ENCODE measurements around the gene BBIP1. TPM values are rescaled to one million over a fixed set of nuclear protein-coding genes. Genes with fewer than 3 reads are reported as not detected.
"Not testable (repeated sequence)": the region's sequence is repeated elsewhere in the genome, so short reads cannot be mapped to it uniquely, and the experiment has no call there.

BBIP1 gene
- total and polyA plus RNA-seq, 4 donors = 30.4 to 38.6 (median 35.7) TPM

DNA sequence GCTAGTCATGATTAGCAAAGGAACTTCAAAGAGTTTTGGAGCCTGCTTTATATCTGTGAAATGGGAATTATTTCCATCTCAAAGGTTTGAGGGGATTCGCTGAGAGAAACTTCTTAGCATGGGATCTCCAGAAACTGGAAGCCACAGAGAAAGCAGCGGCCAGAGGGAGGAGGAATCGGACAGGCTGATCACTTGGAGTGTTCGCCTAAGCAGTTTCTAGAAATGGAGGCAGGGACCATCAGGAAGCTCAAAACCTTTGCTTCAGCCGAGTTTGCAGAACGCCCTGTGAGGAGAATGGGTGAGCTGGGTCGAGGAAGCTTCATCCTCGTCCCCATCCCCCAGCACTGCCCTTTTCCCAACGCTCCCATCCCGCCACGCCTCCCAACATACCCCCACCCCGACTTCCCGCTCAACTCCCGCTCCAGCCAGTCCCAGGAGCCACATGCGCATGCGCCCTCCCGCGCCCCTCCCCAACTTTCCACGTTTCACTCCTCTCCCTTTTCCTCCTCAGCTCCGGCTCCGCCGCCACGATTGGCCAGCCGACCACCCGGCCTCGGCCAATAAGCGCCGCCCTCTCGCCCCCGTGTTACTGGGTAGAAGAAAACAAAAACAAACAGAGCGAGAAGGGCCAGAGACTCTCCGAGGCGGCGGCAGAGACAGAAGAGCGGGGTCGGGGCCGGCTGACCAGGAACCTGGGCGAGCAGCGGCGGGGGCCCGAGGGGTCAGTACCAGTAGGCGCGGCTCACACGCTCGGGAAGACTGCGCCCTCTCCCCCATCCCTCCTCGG is 47.5 kb downstream of the BBIP1 start, which contains the start of gene PDCD4:
TSS of gene PDCD4 (plus strand) at position 631 of the 787 bp plus-strand sequence. CDS start 4,100 bp downstream, outside the sequence.
- intact Hi-C loops (cut with DNase I) = loop anchor here (2.0 to 5.0 kb wide), 3 partner anchors 47 to 69 kb away; partner anchors contain the start of genes BBIP1 (in 1 of the 2) and SHOC2 (in 1 of the 2)
- DNase-seq (peak; percentile 100), ATAC-seq (ENCODE audit: low FRiP score) (peak; percentile 97)
- H3K27me3 ChIP-seq (ENCODE audit: control insufficient read depth in 1 of 2, insufficient read depth in 2 of 2, low read length in 1 of 2) = no peaks in the 10 kb centered on the region
- no peaks in the 10 kb centered on the region for H3K9me3 ChIP-seq (ENCODE audit: control insufficient read depth, low read length)
- peak within 1 kb of the TSS; percentile 97 to 98 for H3K4me3 ChIP-seq (ENCODE audit: low read length in 2 of 2)
- peak within 1 kb of the TSS; percentile 88 to 89 for H3K27ac ChIP-seq (ENCODE audit: low read depth in 1 of 2, low read length in 2 of 2)
- peaks cover 0 to 7% of the 10 kb centered on the region in 2 donors for H3K4me1 ChIP-seq (ENCODE audit: control insufficient read depth in 1 of 2, insufficient read depth in 2 of 2, low read length in 2 of 2)
- no peaks in the 10 kb centered on the region for H3K36me3 ChIP-seq (ENCODE audit: control insufficient read depth in 1 of 2, insufficient read depth in 2 of 2, low read length in 1 of 2)
- 0% methylated on average over 43 to 47 of the region's 47 CpGs for WGBS, 2 donors

DNA sequence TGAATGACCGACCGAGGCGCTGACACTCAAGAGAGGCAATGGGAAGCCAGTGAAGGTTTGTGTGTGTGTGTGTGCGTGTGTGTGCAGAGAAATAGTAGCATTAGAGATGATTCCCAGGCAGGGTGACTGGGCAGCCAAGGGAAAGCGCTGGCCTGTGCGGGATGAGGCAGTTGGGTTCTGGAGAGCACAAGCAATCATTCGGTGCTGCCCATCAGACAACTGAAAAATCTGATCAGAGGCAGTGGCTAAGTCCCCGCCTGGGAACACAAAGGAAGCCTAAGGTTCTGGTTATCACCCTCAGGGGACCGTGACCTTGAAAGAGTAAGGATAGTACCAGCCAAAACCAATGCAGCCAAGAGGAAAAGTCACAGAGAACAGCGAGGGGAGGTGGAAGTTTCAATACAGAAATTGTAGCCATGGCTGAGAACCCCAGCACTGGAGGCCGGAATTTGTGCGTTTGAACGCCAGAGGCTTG is 48.1 kb downstream of the BBIP1 start:
- ATAC-seq (ENCODE audit: low FRiP score) (no peak), DNase-seq (no peak)
- Histone ChIP-seq H3K4me1 (ENCODE audit: control insufficient read depth in 1 of 2, insufficient read depth in 2 of 2, low read length in 2 of 2) (peaks cover 0 to 7% of the 10 kb centered on the region in 2 donors), H3K27me3 (ENCODE audit: control insufficient read depth in 1 of 2, insufficient read depth in 2 of 2, low read length in 1 of 2) (no peaks in the 10 kb centered on the region), H3K27ac (ENCODE audit: low read depth in 1 of 2, low read length in 2 of 2) (peak overlapping the region; percentile 84 to 88), H3K4me3 (ENCODE audit: low read length in 2 of 2) (peak overlapping the region in 1 of 2 donors; percentile 47), H3K36me3 (ENCODE audit: control insufficient read depth in 1 of 2, insufficient read depth in 2 of 2, low read length in 1 of 2) (no peaks in the 10 kb centered on the region), H3K9me3 (ENCODE audit: control insufficient read depth, low read length) (no peaks in the 10 kb centered on the region)
- intact Hi-C loops (cut with DNase I) = loop anchor here (5.0 kb wide), 2 partner anchors 49 to 69 kb away; no protein-coding TSS in a partner anchor
- 36 to 39% methylated on average over 13 of the region's 13 CpGs for WGBS, 2 donors

DNA sequence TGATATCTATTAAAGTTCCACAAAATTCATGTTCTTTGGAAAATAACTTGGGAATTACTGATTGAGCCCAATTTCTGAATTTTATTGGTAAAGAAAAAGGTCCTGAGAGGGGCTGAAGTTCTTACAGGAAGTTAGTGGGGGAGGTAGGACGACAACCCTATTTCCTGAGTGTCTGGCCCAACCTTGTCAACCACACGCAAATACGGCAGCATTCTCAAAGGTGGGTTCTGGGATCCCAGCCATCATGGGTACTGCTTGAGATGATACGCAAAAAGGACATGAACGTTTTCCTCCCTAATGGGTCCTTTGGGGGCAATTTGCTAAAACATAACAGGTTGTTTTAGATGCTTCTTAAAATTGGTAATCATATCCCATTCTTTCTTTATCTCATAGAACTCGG is 50.0 kb downstream of the BBIP1 start:
- peaks cover 4 to 14% of the 10 kb centered on the region in 2 donors for H3K4me1 ChIP-seq (ENCODE audit: control insufficient read depth in 1 of 2, insufficient read depth in 2 of 2, low read length in 2 of 2)
- no peak overlapping the region for H3K4me3 ChIP-seq (ENCODE audit: low read length in 2 of 2)
- intact Hi-C loops (cut with DNase I) = loop anchor here in 1 of 2 donors (5.0 kb wide), 1 partner anchor 37 kb away; no protein-coding TSS in a partner anchor
- H3K9me3 ChIP-seq (ENCODE audit: control insufficient read depth, low read length) = no peaks in the 10 kb centered on the region
- no peaks in the 10 kb centered on the region for H3K27me3 ChIP-seq (ENCODE audit: control insufficient read depth in 1 of 2, insufficient read depth in 2 of 2, low read length in 1 of 2)
- no peak for DNase-seq
- no peak overlapping the region for H3K27ac ChIP-seq (ENCODE audit: low read depth in 1 of 2, low read length in 2 of 2)
- 87 to 90% methylated on average over 6 of the region's 6 CpGs for WGBS, 2 donors
- H3K36me3 ChIP-seq (ENCODE audit: control insufficient read depth in 1 of 2, insufficient read depth in 2 of 2, low read length in 1 of 2) = no peaks in the 10 kb centered on the region
- ATAC-seq (ENCODE audit: low FRiP score) = no peak

- Histone ChIP-seq H3K4me3 (ENCODE audit: low read length in 2 of 2) (no peak overlapping the region), H3K27me3 (ENCODE audit: control insufficient read depth in 1 of 2, insufficient read depth in 2 of 2, low read length in 1 of 2) (no peaks in the 10 kb centered on the region), H3K4me1 (ENCODE audit: control insufficient read depth in 1 of 2, insufficient read depth in 2 of 2, low read length in 2 of 2) (peaks cover 4 to 14% of the 10 kb centered on the region in 2 donors), H3K27ac (ENCODE audit: low read depth in 1 of 2, low read length in 2 of 2) (peak overlapping the region; percentile 19 to 49), H3K36me3 (ENCODE audit: control insufficient read depth in 1 of 2, insufficient read depth in 2 of 2, low read length in 1 of 2) (no peaks in the 10 kb centered on the region), H3K9me3 (ENCODE audit: control insufficient read depth, low read length) (no peaks in the 10 kb centered on the region)
- DNase-seq (no peak), ATAC-seq (ENCODE audit: low FRiP score) (no peak)
- WGBS, 2 donors = 13% methylated on average over 4 of the region's 4 CpGs
- intact Hi-C loops (cut with DNase I) = loop anchor here in 1 of 2 donors (5.0 kb wide), 1 partner anchor 36 kb away; no protein-coding TSS in a partner anchor
These were observed 51.0 kb downstream of the BBIP1 start for GRCh38 chr10:110867807-110868465.

GRCh38 chr10:110867011-110867806 is 51.8 kb downstream of the BBIP1 start:
- 78 to 80% methylated on average over 8 of the region's 8 CpGs for WGBS, 2 donors
- not testable (repeated sequence) for H3K9me3 ChIP-seq (ENCODE audit: control insufficient read depth, low read length); ATAC-seq (ENCODE audit: low FRiP score); H3K27me3 ChIP-seq (ENCODE audit: control insufficient read depth in 1 of 2, insufficient read depth in 2 of 2, low read length in 1 of 2); H3K36me3 ChIP-seq (ENCODE audit: control insufficient read depth in 1 of 2, insufficient read depth in 2 of 2, low read length in 1 of 2); H3K4me3 ChIP-seq (ENCODE audit: low read length in 2 of 2); DNase-seq
- Histone ChIP-seq H3K27ac (ENCODE audit: low read depth in 1 of 2, low read length in 2 of 2) (peak overlapping the region; percentile 19 to 31), H3K4me1 (ENCODE audit: control insufficient read depth in 1 of 2, insufficient read depth in 2 of 2, low read length in 2 of 2) (peaks cover 4 to 14% of the 10 kb centered on the region in 2 donors)
- intact Hi-C loops (cut with DNase I) = loop anchor here in 1 of 2 donors (5.0 kb wide), 1 partner anchor 35 kb away; no protein-coding TSS in a partner anchor

DNA sequence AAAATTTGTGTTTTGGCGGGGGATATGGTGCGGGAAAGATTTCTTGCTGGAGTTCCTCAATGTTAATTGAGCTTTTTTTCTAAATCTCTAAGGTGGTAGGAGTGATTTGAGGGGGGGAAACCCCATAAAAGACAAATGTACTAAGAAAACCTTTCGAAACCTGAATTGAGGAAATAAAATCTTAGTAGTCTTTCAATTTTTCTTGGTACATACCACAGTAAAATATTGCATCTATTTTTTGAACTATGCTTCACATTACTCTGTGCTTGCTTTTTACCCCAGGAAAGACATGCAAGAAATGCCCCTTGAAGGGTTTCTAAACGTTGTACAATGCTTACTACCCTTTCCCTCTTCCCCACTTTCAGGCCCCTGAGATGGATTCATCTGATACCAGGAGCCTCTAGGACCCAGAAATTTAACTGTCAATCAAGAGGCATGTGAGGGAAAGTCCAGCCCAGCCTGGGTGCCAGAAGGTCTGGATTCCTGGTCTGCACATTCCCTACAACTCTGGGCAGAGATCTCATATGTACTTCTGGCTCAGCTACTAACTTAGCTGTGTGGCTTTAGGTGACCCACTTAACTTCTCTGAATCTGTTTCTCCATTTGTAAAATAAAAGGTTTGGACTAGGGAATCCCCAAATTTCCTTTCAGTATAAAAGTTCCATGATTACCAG is 53.0 kb downstream of the BBIP1 start:
- Histone ChIP-seq H3K4me1 (ENCODE audit: control insufficient read depth in 1 of 2, insufficient read depth in 2 of 2, low read length in 2 of 2) (peaks cover 4 to 14% of the 10 kb centered on the region in 2 donors), H3K4me3 (ENCODE audit: low read length in 2 of 2) (no peak overlapping the region), H3K36me3 (ENCODE audit: control insufficient read depth in 1 of 2, insufficient read depth in 2 of 2, low read length in 1 of 2) (no peaks in the 10 kb centered on the region), H3K27me3 (ENCODE audit: control insufficient read depth in 1 of 2, insufficient read depth in 2 of 2, low read length in 1 of 2) (no peaks in the 10 kb centered on the region), H3K9me3 (ENCODE audit: control insufficient read depth, low read length) (no peaks in the 10 kb centered on the region), H3K27ac (ENCODE audit: low read depth in 1 of 2, low read length in 2 of 2) (peak overlapping the region in 1 of 2 donors; percentile 76)
- ATAC-seq (ENCODE audit: low FRiP score) = no peak
- no peak for DNase-seq
- intact Hi-C loops (cut with DNase I) = loop anchor here in 1 of 2 donors (5.0 kb wide), 1 partner anchor 34 kb away; no protein-coding TSS in a partner anchor
- 45 to 48% methylated on average over 4 of the region's 4 CpGs for WGBS, 2 donors

DNA sequence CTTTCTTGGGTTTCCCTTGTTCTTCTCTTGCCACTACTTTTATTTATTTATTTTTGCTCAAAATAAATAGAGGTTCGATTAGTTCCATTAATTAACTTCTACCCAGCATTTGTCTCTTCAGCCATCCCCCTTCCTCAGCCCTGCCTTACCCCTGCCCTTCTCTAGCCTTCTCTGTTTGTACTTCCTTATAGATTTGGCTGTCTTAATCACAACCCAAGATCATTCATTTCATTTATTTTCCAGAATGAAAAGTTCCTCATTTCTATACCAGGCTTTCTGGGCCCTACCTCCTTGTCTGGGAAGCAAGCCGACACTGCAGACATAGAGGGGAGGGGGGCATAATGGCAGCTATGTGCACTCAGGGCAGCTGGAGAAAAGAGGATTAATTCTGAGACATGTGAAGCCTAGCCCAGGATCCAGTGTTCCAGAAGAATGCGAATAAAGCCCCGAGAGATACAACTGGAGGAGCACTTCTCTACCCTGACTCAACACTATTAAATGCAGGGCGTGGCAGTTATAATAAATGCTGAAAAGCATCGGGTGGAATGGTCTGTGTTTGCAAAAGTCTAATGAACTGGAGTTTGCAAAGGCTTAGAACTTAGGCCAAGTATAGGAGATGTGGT is 53.7 kb downstream of the BBIP1 start:
- Histone ChIP-seq H3K4me1 (ENCODE audit: control insufficient read depth in 1 of 2, insufficient read depth in 2 of 2, low read length in 2 of 2) (peaks cover 4 to 14% of the 10 kb centered on the region in 2 donors), H3K4me3 (ENCODE audit: low read length in 2 of 2) (no peak overlapping the region), H3K27ac (ENCODE audit: low read depth in 1 of 2, low read length in 2 of 2) (peak overlapping the region in 1 of 2 donors; percentile 76), H3K36me3 (ENCODE audit: control insufficient read depth in 1 of 2, insufficient read depth in 2 of 2, low read length in 1 of 2) (no peaks in the 10 kb centered on the region), H3K9me3 (ENCODE audit: control insufficient read depth, low read length) (no peaks in the 10 kb centered on the region), H3K27me3 (ENCODE audit: control insufficient read depth in 1 of 2, insufficient read depth in 2 of 2, low read length in 1 of 2) (no peaks in the 10 kb centered on the region)
- DNase-seq (no peak), ATAC-seq (ENCODE audit: low FRiP score) (peak; percentile 26)
- intact Hi-C loops (cut with DNase I) = loop anchor here in 1 of 2 donors (5.0 kb wide), 1 partner anchor 33 kb away; no protein-coding TSS in a partner anchor
- WGBS, 2 donors = 12 to 19% methylated on average over 6 of the region's 6 CpGs
